Cardiac muscle cell (in vitro differentiated cells and primary cell): Measurements from ENCODE around the gene FTO. TPM values are rescaled to one million over a fixed set of nuclear protein-coding genes. Genes with fewer than 3 reads are reported as not detected.

ENCODE experiments used
- DNase-seq, 2 donors: peaks; one replicate each; pipeline versions ENCODE4 v3.0.0 to v3.0.0-alpha.2; 2010 to 2017; ENCODE audit warnings: low read depth in 1 of 2, low spot score in 1 of 2
- H3K27ac ChIP-seq: fragments of 200-600 bp; sonication (generic); 2 replicates; pipeline ENCODE4 v1.5.1; 2016
- H3K27me3 ChIP-seq: fragments of 200-600 bp; sonication (generic); 2 replicates; pipeline ENCODE4 v1.6.0; 2016; ENCODE audit warnings: control low read depth
- H3K36me3 ChIP-seq: fragments of 200-600 bp; sonication (generic); 2 replicates; pipeline ENCODE4 v1.5.1; 2016; ENCODE audit warnings: control low read depth
- H3K4me1 ChIP-seq: fragments of 200-600 bp; sonication (generic); 2 replicates; pipeline ENCODE4 v1.8.1; 2017; ENCODE audit warnings: low read depth, mild to moderate bottlenecking, mixed run types
- H3K4me3 ChIP-seq: fragments of 200-600 bp; sonication (generic); 2 replicates; pipeline ENCODE4 v1.5.1; 2016; ENCODE audit warnings: mild to moderate bottlenecking
- H3K9me3 ChIP-seq: fragments of 200-600 bp; sonication (generic); 2 replicates; pipeline ENCODE4 v1.5.1; 2017; ENCODE audit warnings: low read depth, mild to moderate bottlenecking, control low read depth
- CTCF ChIP-seq: IDR thresholded peaks from 2 replicates; pipeline ENCODE4 v1.5.1; 2012; ENCODE audit warnings: low read depth, mild to moderate bottlenecking, low read length
- polyA plus RNA-seq: library from polyadenylated mRNA; unstranded; fragments of >200 nt; fragmentation: Nextera tagmentation; extraction: Ambion mirVana; gene quantifications from 2 replicates; pipeline ENCODE4 v1.2.1, GENCODE V29; 2016
- total RNA-seq: library from RNA; depleted of rRNA; stranded (reverse); fragments of >200 nt; gene quantifications from 2 replicates; pipeline ENCODE4 v1.2.3, GENCODE V29; 2016

FTO gene
- total and polyA plus RNA-seq, 2 experiments from 2014 or later = 77.7 to 93.8 TPM

GRCh38 chr16:54052271-54052670 lies 348.3 kb downstream of the FTO start:
- H3K27me3 ChIP-seq = no peaks in the 10 kb centered on the region
- no peaks in the 10 kb centered on the region for H3K9me3 ChIP-seq
- H3K4me1 ChIP-seq = peaks cover 17% of the 10 kb centered on the region
- H3K4me3 ChIP-seq = no peak overlapping the region
- H3K27ac ChIP-seq = no peak overlapping the region
- DNase-seq = no peak
- H3K36me3 ChIP-seq = no peaks in the 10 kb centered on the region
- no peak for TF ChIP-seq CTCF

- no peak overlapping the region for H3K27ac ChIP-seq
- H3K36me3 ChIP-seq = no peaks in the 10 kb centered on the region
- H3K9me3 ChIP-seq = no peaks in the 10 kb centered on the region
- H3K4me3 ChIP-seq = no peak overlapping the region
- no peak for TF ChIP-seq CTCF
- H3K27me3 ChIP-seq = no peaks in the 10 kb centered on the region
- DNase-seq = no peak
- H3K4me1 ChIP-seq = peaks cover 17% of the 10 kb centered on the region
These were observed 350.2 kb downstream of the FTO start for GRCh38 chr16:54053891-54054820.

GRCh38 chr16:54055191-54055590 lies 351.2 kb downstream of the FTO start:
- no peak for DNase-seq
- H3K4me3 ChIP-seq = no peak overlapping the region
- H3K36me3 ChIP-seq = no peaks in the 10 kb centered on the region
- no peak for TF ChIP-seq CTCF
- no peaks in the 10 kb centered on the region for H3K9me3 ChIP-seq
- no peak overlapping the region for H3K27ac ChIP-seq
- H3K4me1 ChIP-seq = peaks cover 17% of the 10 kb centered on the region
- H3K27me3 ChIP-seq = no peaks in the 10 kb centered on the region

DNA sequence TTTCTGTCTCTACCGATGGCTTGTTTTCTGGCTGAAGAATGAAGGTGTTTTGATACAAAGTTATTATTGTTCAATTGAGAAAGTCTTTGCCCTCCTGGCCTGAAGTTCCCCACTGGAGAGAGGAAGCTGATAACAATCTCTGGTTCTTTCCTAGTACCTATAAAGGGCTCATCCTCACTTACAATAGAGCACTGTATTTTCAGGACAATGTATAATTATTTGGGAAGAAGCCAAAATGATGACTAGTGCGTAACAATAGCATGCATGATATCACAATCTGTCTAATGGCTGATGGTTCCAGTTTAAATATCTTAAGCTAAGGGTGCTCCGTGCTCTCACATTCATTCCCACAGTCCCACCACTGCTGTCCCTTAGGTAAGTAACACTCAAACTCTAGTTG lies 351.9 kb downstream of the FTO start:
- no peaks in the 10 kb centered on the region for H3K27me3 ChIP-seq
- no peak for DNase-seq
- H3K27ac ChIP-seq = no peak overlapping the region
- H3K4me3 ChIP-seq = no peak overlapping the region
- H3K36me3 ChIP-seq = no peaks in the 10 kb centered on the region
- peaks cover 17% of the 10 kb centered on the region for H3K4me1 ChIP-seq
- no peak for TF ChIP-seq CTCF
- no peaks in the 10 kb centered on the region for H3K9me3 ChIP-seq

DNA sequence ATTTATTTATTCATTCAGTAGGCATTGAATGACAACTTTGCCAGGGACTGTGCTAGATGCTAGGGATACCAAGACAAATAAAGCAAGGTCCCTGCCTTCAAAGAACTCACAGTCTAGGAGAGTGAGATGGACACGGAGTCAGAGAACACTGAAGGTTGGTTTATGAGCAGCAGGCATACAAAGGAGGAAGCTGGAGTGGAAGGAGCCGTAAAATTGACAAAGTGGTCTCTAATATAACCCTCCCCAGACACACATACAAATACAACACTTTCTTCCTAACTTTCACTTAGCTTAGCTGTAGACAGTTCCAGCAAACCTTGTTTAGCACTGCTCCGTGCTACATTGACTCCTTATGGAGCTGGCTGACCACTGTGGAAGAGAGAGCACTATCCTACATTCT lies 353.0 kb downstream of the FTO start:
- Histone ChIP-seq H3K4me1 (peaks cover 21% of the 10 kb centered on the region), H3K36me3 (no peaks in the 10 kb centered on the region), H3K27ac (no peak overlapping the region), H3K4me3 (no peak overlapping the region), H3K27me3 (no peaks in the 10 kb centered on the region), H3K9me3 (no peaks in the 10 kb centered on the region)
- no peak for DNase-seq
- TF ChIP-seq CTCF = no peak
